ENCODE results near the gene MGAT5. TPM values are rescaled to one million over a fixed set of nuclear protein-coding genes. Genes with fewer than 3 reads are reported as not detected.

The MGAT5 gene
- total RNA-seq, 4 donors from 2014 or later: 16.3 to 37.8 (median 32.5) TPM

GRCh38 chr2:134452042-134452733, 198.3 kb downstream of the MGAT5 start:
- no peak for TF ChIP-seq CTCF (IDR thresholded peaks at IDR 0.05)
- no peak for TF ChIP-seq POLR2A (IDR thresholded peaks at IDR 0.05)
- intact Hi-C loops (cut with DNase I; ENCODE audit: low total_unique reads): no loop called here
- peak in 1 of 2 donors; percentile 56 for DNase-seq (ENCODE audit: low spot score in 2 of 2)
- H3K4me3 ChIP-seq (ENCODE audit: low read depth, poor library complexity, severe bottlenecking): no peak overlapping the region
- 89% methylated on average over 9 of the region's 9 CpGs for WGBS, 2 donors

- 93 to 97% methylated on average over 4 of the region's 4 CpGs for WGBS, 2 donors
- TF ChIP-seq POLR2A (IDR thresholded peaks at IDR 0.05) (no peak), CTCF (IDR thresholded peaks at IDR 0.05) (no peak)
- intact Hi-C loops (cut with DNase I; ENCODE audit: low total_unique reads): no loop called here
- peak in 1 of 2 donors; percentile 57 for DNase-seq (ENCODE audit: low spot score in 2 of 2)
- no peak overlapping the region for H3K4me3 ChIP-seq (ENCODE audit: low read depth, poor library complexity, severe bottlenecking)
Measured at GRCh38 chr2:134453476-134453875, 199.6 kb downstream of the MGAT5 start.

- intact Hi-C loops (cut with DNase I; ENCODE audit: low total_unique reads): no loop called here
- TF ChIP-seq POLR2A (IDR thresholded peaks at IDR 0.05) (no peak), CTCF (IDR thresholded peaks at IDR 0.05) (no peak)
- WGBS, 2 donors: 88 to 89% methylated on average over 10 of the region's 10 CpGs
- H3K4me3 ChIP-seq (ENCODE audit: low read depth, poor library complexity, severe bottlenecking): no peak overlapping the region
- peak in 1 of 2 donors; percentile 63 for DNase-seq (ENCODE audit: low spot score in 2 of 2)
Measured at GRCh38 chr2:134453973-134454372, 200.1 kb downstream of the MGAT5 start.

- TF ChIP-seq POLR2A (IDR thresholded peaks at IDR 0.05): no peak
- no peak for TF ChIP-seq CTCF (IDR thresholded peaks at IDR 0.05)
- WGBS, 2 donors: 74 to 80% methylated on average over 8 of the region's 8 CpGs
- peak in 1 of 2 donors; percentile 40 for DNase-seq (ENCODE audit: low spot score in 2 of 2)
- intact Hi-C loops (cut with DNase I; ENCODE audit: low total_unique reads): no loop called here
- H3K4me3 ChIP-seq (ENCODE audit: low read depth, poor library complexity, severe bottlenecking): no peak overlapping the region
Measured at GRCh38 chr2:134454426-134454825, 200.6 kb downstream of the MGAT5 start.

- TF ChIP-seq POLR2A (IDR thresholded peaks at IDR 0.05) (no peak), CTCF (IDR thresholded peaks at IDR 0.05) (no peak)
- no peak overlapping the region for H3K4me3 ChIP-seq (ENCODE audit: low read depth, poor library complexity, severe bottlenecking)
- intact Hi-C loops (cut with DNase I; ENCODE audit: low total_unique reads): no loop called here
- peak in 1 of 2 donors; percentile 39 for DNase-seq (ENCODE audit: low spot score in 2 of 2)
- 62 to 68% methylated on average over 6 of the region's 6 CpGs for WGBS, 2 donors
Measured at GRCh38 chr2:134454931-134455330, 201.1 kb downstream of the MGAT5 start.

- intact Hi-C loops (cut with DNase I; ENCODE audit: low total_unique reads): no loop called here
- H3K4me3 ChIP-seq (ENCODE audit: low read depth, poor library complexity, severe bottlenecking): no peak overlapping the region
- 88 to 91% methylated on average over 10 of the region's 10 CpGs for WGBS, 2 donors
- TF ChIP-seq CTCF (IDR thresholded peaks at IDR 0.05) (no peak), POLR2A (IDR thresholded peaks at IDR 0.05) (no peak)
- peak in 1 of 2 donors; percentile 66 for DNase-seq (ENCODE audit: low spot score in 2 of 2)
Measured at GRCh38 chr2:134455426-134455825, 201.6 kb downstream of the MGAT5 start.
